Neural progenitor cell (in vitro differentiated cells): ENCODE measurements around the gene C10orf105. TPM values are rescaled to one million over a fixed set of nuclear protein-coding genes. Genes with fewer than 3 reads are reported as not detected.

Source experiments
- DNase-seq: peaks from one replicate; pipeline ENCODE4 v3.0.0-alpha.2; 2016; ENCODE audit warnings: low spot score
- H2AFZ ChIP-seq: fragments of 200-600 bp; sonication (generic); replicated peaks from 2 replicates; pipeline ENCODE4 v1.6.1; 2016; ENCODE audit warnings: antibody characterized with exemption
- H3F3A ChIP-seq: fragments of 200-600 bp; sonication (generic); 2 replicates; pipeline ENCODE4 v1.6.1; 2016; ENCODE audit warnings: antibody characterized with exemption, low read depth
- H3K27ac ChIP-seq: fragments of 200-600 bp; sonication (generic); 2 replicates; pipeline ENCODE4 v1.5.1; 2016; ENCODE audit warnings: mild to moderate bottlenecking
- H3K27me3 ChIP-seq: fragments of 200-600 bp; sonication (generic); 2 replicates; pipeline ENCODE4 v1.6.1; 2016; ENCODE audit warnings: mild to moderate bottlenecking, moderate library complexity
- H3K36me3 ChIP-seq: fragments of 200-600 bp; sonication (generic); 2 replicates; pipeline ENCODE4 v1.5.1; 2016
- H3K4me1 ChIP-seq: fragments of 200-600 bp; sonication (generic); 2 replicates; pipeline ENCODE4 v1.6.1; 2016; ENCODE audit warnings: mixed run types
- H3K4me2 ChIP-seq: fragments of 200-600 bp; sonication (generic); 2 replicates; pipeline ENCODE4 v1.6.1; 2016
- H3K4me3 ChIP-seq: fragments of 200-600 bp; sonication (generic); 2 replicates; pipeline ENCODE4 v1.5.1; 2016
- H3K79me2 ChIP-seq: fragments of 200-600 bp; sonication (generic); 2 replicates; pipeline ENCODE4 v1.6.1; 2016; ENCODE audit warnings: low read depth
- H3K9ac ChIP-seq: fragments of 200-600 bp; sonication (generic); 2 replicates; pipeline ENCODE4 v1.6.1; 2016
- H3K9me3 ChIP-seq: fragments of 200-600 bp; sonication (generic); 2 replicates; pipeline ENCODE4 v1.5.1; 2016; ENCODE audit warnings: low read depth
- H4K20me1 ChIP-seq: fragments of 200-600 bp; sonication (generic); 2 replicates; pipeline ENCODE4 v1.6.1; 2016; ENCODE audit warnings: low read depth
- H3K27ac Mint-ChIP-seq: 3 replicates; pipeline ENCODE4 v1.8.0; 2021; ENCODE audit warnings: mixed read lengths
- H3K27me3 Mint-ChIP-seq: 2 replicates; pipeline ENCODE4 v1.8.0; 2022; ENCODE audit warnings: low read depth, mild to moderate bottlenecking, inconsistent platforms, moderate library complexity, mixed read lengths; ENCODE audit not compliant: insufficient read depth
- H3K36me3 Mint-ChIP-seq: 3 replicates; pipeline ENCODE4 v1.8.0; 2021; ENCODE audit warnings: mixed read lengths
- H3K4me1 Mint-ChIP-seq: 3 replicates; pipeline ENCODE4 v1.8.0; 2021; ENCODE audit warnings: mixed read lengths
- H3K4me3 Mint-ChIP-seq: 3 replicates; pipeline ENCODE4 v1.8.0; 2021; ENCODE audit warnings: mild to moderate bottlenecking, moderate library complexity, mixed read lengths
- H3K9me3 Mint-ChIP-seq: 3 replicates; pipeline ENCODE4 v1.8.0; 2020; ENCODE audit warnings: mixed read lengths
- CTCF ChIP-seq: fragments of 200-600 bp; sonication (generic); IDR thresholded peaks from 2 replicates; pipeline ENCODE4 v1.5.1; 2017; ENCODE audit warnings: antibody characterized with exemption, mild to moderate bottlenecking
- EZH2 ChIP-seq: fragments of 200-600 bp; sonication (generic); IDR thresholded peaks from 2 replicates; pipeline ENCODE4 v1.6.1; 2017; ENCODE audit warnings: antibody characterized with exemption, mild to moderate bottlenecking, moderate library complexity
- EZH2phosphoT487 ChIP-seq: fragments of 200-600 bp; sonication (generic); IDR thresholded peaks from 2 replicates; pipeline ENCODE4 v1.6.1; 2017; ENCODE audit warnings: antibody characterized with exemption
- total RNA-seq: library from RNA; depleted of rRNA; stranded (reverse); fragments of >200 nt; gene quantifications from 2 replicates; pipeline ENCODE4 v1.2.3, GENCODE V29; 2015; ENCODE audit warnings: low replicate concordance

C10orf105 gene
- total RNA-seq, 1 donor from 2014 or later = 0.39 TPM

DNA sequence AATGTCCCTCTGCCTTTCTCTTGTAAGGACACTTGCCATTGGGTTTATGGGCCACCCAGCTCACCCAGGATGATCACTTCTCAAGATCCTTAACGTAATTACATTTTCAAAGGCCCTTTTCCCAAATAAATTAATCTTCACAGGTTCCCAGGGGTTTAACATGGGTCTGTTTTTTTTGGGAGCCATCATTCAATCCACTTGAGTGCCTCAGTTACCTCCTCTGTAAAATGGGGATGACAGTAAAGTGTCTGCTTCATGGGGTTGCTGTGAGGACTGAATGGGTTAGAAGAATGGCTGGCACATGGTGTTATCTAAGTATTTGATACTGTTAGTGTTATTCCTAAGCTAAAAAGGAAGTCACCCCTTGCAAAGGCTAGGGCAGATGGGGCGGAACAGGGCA is 7.4 kb downstream of the C10orf105 start:
- no peaks in the 10 kb centered on the region for H4K20me1 ChIP-seq
- no peaks in the 10 kb centered on the region for H3K36me3 Mint-ChIP-seq
- no peak overlapping the region for H3K4me3 ChIP-seq
- no peaks in the 10 kb centered on the region for H3K9me3 Mint-ChIP-seq
- H3K4me1 Mint-ChIP-seq = peaks cover 15% of the 10 kb centered on the region
- H3K27me3 Mint-ChIP-seq = peaks cover 5% of the 10 kb centered on the region
- TF ChIP-seq EZH2 = no peak
- no peak for TF ChIP-seq EZH2phosphoT487
- no peak for TF ChIP-seq CTCF
- no peak overlapping the region for H2AFZ ChIP-seq
- H3K4me3 Mint-ChIP-seq = no peak overlapping the region
- no peaks in the 10 kb centered on the region for H3K9me3 ChIP-seq
- H3K79me2 ChIP-seq = no peaks in the 10 kb centered on the region
- no peak overlapping the region for H3K9ac ChIP-seq
- no peak overlapping the region for H3K4me2 ChIP-seq
- H3K4me1 ChIP-seq = peaks cover 12% of the 10 kb centered on the region
- H3F3A ChIP-seq = no peaks in the 10 kb centered on the region
- no peak for DNase-seq
- H3K36me3 ChIP-seq = no peaks in the 10 kb centered on the region
- H3K27ac ChIP-seq = no peak overlapping the region
- H3K27ac Mint-ChIP-seq = peak overlapping the region; percentile 72
- no peaks in the 10 kb centered on the region for H3K27me3 ChIP-seq

DNA sequence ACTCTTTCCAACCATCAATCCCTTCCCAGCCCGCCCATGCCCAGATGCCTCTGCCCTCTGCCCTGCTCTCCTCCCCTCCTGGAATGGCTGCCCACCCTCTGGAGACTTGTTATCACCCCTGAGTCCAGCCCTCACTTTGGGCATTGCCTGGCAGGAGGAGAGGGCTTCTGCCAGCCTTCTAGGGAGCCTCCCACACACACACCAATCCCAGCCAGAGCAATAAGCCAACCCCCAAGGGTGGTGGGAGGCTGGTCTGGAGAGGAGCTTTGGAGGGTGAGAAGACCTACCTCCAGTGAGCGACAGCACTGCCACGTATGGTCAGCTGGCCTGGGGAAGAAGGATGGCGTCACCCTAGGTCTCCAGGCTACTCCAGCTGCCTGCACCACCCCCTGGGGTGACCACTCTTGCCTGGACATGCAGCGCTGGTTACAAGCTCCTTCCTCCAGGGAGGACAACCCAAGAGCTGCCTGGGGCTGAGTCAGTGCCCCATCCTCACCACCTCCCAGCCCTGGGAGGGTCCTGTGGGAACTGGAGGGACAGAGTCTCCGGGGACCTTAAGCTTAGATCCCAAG is 8.4 kb downstream of the C10orf105 start:
- H4K20me1 ChIP-seq = no peaks in the 10 kb centered on the region
- H3K79me2 ChIP-seq = no peaks in the 10 kb centered on the region
- no peak for DNase-seq
- no peaks in the 10 kb centered on the region for H3K36me3 ChIP-seq
- Mint-ChIP-seq H3K27ac (no peak overlapping the region), H3K36me3 (no peaks in the 10 kb centered on the region), H3K4me3 (no peak overlapping the region), H3K9me3 (no peaks in the 10 kb centered on the region), H3K4me1 (peaks cover 15% of the 10 kb centered on the region), H3K27me3 (peaks cover 5% of the 10 kb centered on the region)
- H3K27ac ChIP-seq = no peak overlapping the region
- H3K4me2 ChIP-seq = no peak overlapping the region
- no peak overlapping the region for H3K4me3 ChIP-seq
- peaks cover 12% of the 10 kb centered on the region for H3K4me1 ChIP-seq
- no peaks in the 10 kb centered on the region for H3F3A ChIP-seq
- no peak overlapping the region for H3K9ac ChIP-seq
- no peaks in the 10 kb centered on the region for H3K27me3 ChIP-seq
- no peak overlapping the region for H2AFZ ChIP-seq
- TF ChIP-seq EZH2 (no peak), EZH2phosphoT487 (no peak), CTCF (no peak)
- H3K9me3 ChIP-seq = no peaks in the 10 kb centered on the region

DNA sequence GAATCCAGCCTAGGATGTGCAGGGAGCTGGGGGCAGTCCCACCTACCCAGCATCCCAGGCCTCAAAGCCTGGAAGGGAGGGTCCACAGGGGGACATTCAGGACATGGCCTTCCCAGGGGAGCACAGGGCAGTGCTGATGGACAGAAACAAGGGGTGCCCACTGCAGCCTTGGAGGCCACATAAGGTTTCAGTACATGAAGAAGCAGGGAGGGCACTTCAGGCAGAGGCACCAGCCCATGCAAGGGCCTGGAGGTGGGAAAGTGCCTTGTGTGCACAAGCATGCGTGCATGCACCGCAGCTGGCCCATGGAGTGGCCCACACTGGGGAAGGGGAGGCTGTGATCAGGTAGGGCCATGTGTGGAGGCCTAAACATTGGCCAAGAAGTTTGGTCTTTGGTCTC is 9.1 kb downstream of the C10orf105 start:
- Histone ChIP-seq H3K4me2 (no peak overlapping the region), H3F3A (no peaks in the 10 kb centered on the region), H3K27me3 (no peaks in the 10 kb centered on the region), H3K79me2 (no peaks in the 10 kb centered on the region), H3K4me1 (peaks cover 12% of the 10 kb centered on the region), H3K4me3 (no peak overlapping the region), H3K9me3 (no peaks in the 10 kb centered on the region), H2AFZ (no peak overlapping the region), H4K20me1 (no peaks in the 10 kb centered on the region), H3K9ac (no peak overlapping the region), H3K27ac (no peak overlapping the region), H3K36me3 (no peaks in the 10 kb centered on the region)
- H3K36me3 Mint-ChIP-seq = no peaks in the 10 kb centered on the region
- peaks cover 15% of the 10 kb centered on the region for H3K4me1 Mint-ChIP-seq
- DNase-seq = no peak
- no peaks in the 10 kb centered on the region for H3K9me3 Mint-ChIP-seq
- H3K27ac Mint-ChIP-seq = no peak overlapping the region
- TF ChIP-seq CTCF = no peak
- no peak for TF ChIP-seq EZH2phosphoT487
- TF ChIP-seq EZH2 = no peak
- H3K4me3 Mint-ChIP-seq = no peak overlapping the region
- H3K27me3 Mint-ChIP-seq = peaks cover 3% of the 10 kb centered on the region
